ENCODE data around the gene TCF3. TPM values are rescaled to one million over a fixed set of nuclear protein-coding genes. Genes with fewer than 3 reads are reported as not detected.

The TCF3 gene
- total RNA-seq, 1 experiment from 2014 or later: 277 TPM

DNA sequence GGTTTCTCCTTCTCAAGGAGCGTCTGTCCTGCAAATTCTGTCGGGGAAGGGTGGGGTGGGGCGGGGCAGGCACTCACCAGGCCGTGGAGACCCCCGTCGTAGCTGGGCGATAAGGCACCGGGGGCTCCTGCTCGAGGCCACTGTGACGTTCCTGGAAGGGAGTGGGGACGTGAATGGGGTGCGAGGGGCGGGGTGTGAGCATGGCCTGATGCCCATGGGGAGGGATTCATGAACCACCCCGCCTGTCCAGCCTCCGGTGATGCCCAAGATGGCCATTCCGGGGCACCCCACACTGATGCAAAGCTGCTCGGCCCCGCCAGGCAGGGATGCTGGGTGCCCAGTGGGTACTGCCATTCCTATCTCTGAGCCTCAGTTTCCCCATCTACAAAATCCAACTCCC is 32.7 kb downstream of the TCF3 start:
- DNase-seq: peak; percentile 66
- peaks cover 32% of the 10 kb centered on the region for H3K36me3 ChIP-seq (replicated peaks; ENCODE audit: control insufficient read depth, insufficient read depth, low read length)
- H3K4me3 ChIP-seq (ENCODE audit: insufficient read depth, low read depth, low read length): no peak overlapping the region
- H3K27me3 ChIP-seq (ENCODE audit: control insufficient read depth, insufficient read depth, low read length): no peaks in the 10 kb centered on the region

GRCh38 chr19:1619094-1619439 is 33.3 kb downstream of the TCF3 start:
- Histone ChIP-seq H3K4me3 (ENCODE audit: insufficient read depth, low read depth, low read length) (no peak overlapping the region), H3K36me3 (replicated peaks; ENCODE audit: control insufficient read depth, insufficient read depth, low read length) (peaks cover 34% of the 10 kb centered on the region), H3K27me3 (ENCODE audit: control insufficient read depth, insufficient read depth, low read length) (no peaks in the 10 kb centered on the region)
- DNase-seq: no peak

- Histone ChIP-seq H3K27me3 (ENCODE audit: control insufficient read depth, insufficient read depth, low read length) (no peaks in the 10 kb centered on the region), H3K36me3 (replicated peaks; ENCODE audit: control insufficient read depth, insufficient read depth, low read length) (peaks cover 34% of the 10 kb centered on the region), H3K4me3 (ENCODE audit: insufficient read depth, low read depth, low read length) (no peak overlapping the region)
- peak; percentile 96 for DNase-seq
Measured at GRCh38 chr19:1618157-1619093, 34.0 kb downstream of the TCF3 start.

GRCh38 chr19:1616875-1617274 is 35.5 kb downstream of the TCF3 start:
- DNase-seq: no peak
- H3K36me3 ChIP-seq (replicated peaks; ENCODE audit: control insufficient read depth, insufficient read depth, low read length): peaks cover 35% of the 10 kb centered on the region
- H3K27me3 ChIP-seq (ENCODE audit: control insufficient read depth, insufficient read depth, low read length): no peaks in the 10 kb centered on the region
- no peak overlapping the region for H3K4me3 ChIP-seq (ENCODE audit: insufficient read depth, low read depth, low read length)

DNA sequence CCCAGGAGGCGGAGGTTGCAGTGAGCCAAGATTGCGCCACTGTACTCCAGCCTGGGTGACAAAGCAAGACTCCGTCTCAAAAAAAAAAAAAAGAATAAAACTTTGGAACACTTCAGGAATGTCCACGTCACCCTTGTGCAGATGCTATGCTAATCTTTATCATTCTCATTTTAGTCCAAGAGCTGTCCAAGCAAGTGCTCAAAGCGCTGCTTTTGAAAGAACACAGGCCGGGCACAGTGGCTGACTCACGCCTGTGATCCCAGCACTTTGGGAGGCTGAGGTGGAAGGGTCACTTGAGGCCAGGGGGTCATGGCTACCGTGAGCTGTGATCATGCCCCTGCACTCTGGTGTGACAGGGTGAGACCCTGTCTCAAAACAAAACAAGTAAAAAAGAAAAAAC is 36.0 kb downstream of the TCF3 start:
- no peak for DNase-seq
- H3K36me3 ChIP-seq (replicated peaks; ENCODE audit: control insufficient read depth, insufficient read depth, low read length): peaks cover 37% of the 10 kb centered on the region
- no peak overlapping the region for H3K4me3 ChIP-seq (ENCODE audit: insufficient read depth, low read depth, low read length)
- H3K27me3 ChIP-seq (ENCODE audit: control insufficient read depth, insufficient read depth, low read length): no peaks in the 10 kb centered on the region

DNA sequence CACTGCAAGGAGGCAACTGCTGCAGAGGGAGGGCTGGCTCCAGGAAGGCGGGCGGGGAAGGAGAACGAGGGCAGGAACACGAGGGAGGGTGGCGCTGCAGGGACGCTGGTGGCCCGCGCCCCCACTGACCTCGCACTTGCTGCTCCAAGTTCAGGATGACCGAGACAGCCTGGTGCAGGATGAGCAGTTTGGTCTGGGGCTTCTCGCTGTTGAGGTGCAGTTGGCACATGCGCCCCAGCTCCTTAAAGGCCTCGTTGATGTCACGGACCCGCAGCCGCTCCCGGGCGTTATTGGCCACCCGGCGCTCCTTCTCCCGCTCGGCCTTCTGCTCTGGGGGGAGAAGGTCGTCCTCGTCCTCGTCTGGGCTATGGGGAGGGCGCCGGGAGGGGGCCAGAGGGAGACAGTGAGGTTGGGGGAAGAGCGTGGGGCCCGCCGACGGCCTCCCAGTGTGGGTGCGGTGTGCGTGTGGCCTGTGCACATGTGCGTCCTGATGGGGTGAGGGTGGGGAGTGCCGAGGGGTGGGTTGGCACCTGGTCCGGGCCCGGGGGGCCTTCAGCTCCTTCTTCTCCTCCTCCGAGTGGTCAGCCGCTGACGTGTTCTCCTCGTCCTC is 37.2 kb downstream of the TCF3 start:
- H3K36me3 ChIP-seq (replicated peaks; ENCODE audit: control insufficient read depth, insufficient read depth, low read length): peaks cover 37% of the 10 kb centered on the region
- no peak overlapping the region for H3K4me3 ChIP-seq (ENCODE audit: insufficient read depth, low read depth, low read length)
- H3K27me3 ChIP-seq (ENCODE audit: control insufficient read depth, insufficient read depth, low read length): no peaks in the 10 kb centered on the region
- peak; percentile 49 for DNase-seq

GRCh38 chr19:1613808-1614570 is 38.4 kb downstream of the TCF3 start:
- Histone ChIP-seq H3K4me3 (ENCODE audit: insufficient read depth, low read depth, low read length) (no peak overlapping the region), H3K36me3 (replicated peaks; ENCODE audit: control insufficient read depth, insufficient read depth, low read length) (peaks cover 32% of the 10 kb centered on the region), H3K27me3 (ENCODE audit: control insufficient read depth, insufficient read depth, low read length) (no peaks in the 10 kb centered on the region)
- DNase-seq: peak; percentile 52

DNA sequence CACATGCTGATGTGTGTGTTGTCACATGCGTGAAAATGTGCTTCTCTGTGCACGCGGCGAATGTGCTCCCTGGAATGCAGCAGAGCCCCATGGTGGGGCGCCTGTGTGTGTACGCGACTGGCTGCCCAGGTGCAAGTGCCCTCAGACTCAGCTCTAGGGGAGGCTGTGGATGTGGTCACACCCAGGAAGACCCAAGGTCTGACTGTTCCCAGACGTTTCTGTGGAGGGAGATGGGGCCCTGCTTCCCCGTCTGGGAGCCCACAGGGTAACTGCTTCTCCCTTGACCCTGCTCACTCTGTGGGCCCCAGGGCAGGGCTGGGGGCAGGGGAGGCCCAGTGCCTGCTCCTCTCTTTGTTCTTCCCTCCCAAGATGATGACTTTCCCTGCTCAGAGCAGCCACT is 39.3 kb downstream of the TCF3 start:
- no peak overlapping the region for H3K4me3 ChIP-seq (ENCODE audit: insufficient read depth, low read depth, low read length)
- no peaks in the 10 kb centered on the region for H3K27me3 ChIP-seq (ENCODE audit: control insufficient read depth, insufficient read depth, low read length)
- H3K36me3 ChIP-seq (replicated peaks; ENCODE audit: control insufficient read depth, insufficient read depth, low read length): peaks cover 32% of the 10 kb centered on the region
- peak; percentile 44 for DNase-seq

- Histone ChIP-seq H3K36me3 (replicated peaks; ENCODE audit: control insufficient read depth, insufficient read depth, low read length) (peaks cover 32% of the 10 kb centered on the region), H3K4me3 (ENCODE audit: insufficient read depth, low read depth, low read length) (no peak overlapping the region), H3K27me3 (ENCODE audit: control insufficient read depth, insufficient read depth, low read length) (no peaks in the 10 kb centered on the region)
- peak; percentile 46 for DNase-seq
Measured at GRCh38 chr19:1612114-1613086, 40.0 kb downstream of the TCF3 start.

GRCh38 chr19:1611353-1611752 is 41.1 kb downstream of the TCF3 start:
- H3K36me3 ChIP-seq (replicated peaks; ENCODE audit: control insufficient read depth, insufficient read depth, low read length): peaks cover 25% of the 10 kb centered on the region
- DNase-seq: peak; percentile 56
- H3K4me3 ChIP-seq (ENCODE audit: insufficient read depth, low read depth, low read length): no peak overlapping the region
- no peaks in the 10 kb centered on the region for H3K27me3 ChIP-seq (ENCODE audit: control insufficient read depth, insufficient read depth, low read length)

- peaks cover 22% of the 10 kb centered on the region for H3K36me3 ChIP-seq (replicated peaks; ENCODE audit: control insufficient read depth, insufficient read depth, low read length)
- peak; percentile 61 for DNase-seq
- no peak overlapping the region for H3K4me3 ChIP-seq (ENCODE audit: insufficient read depth, low read depth, low read length)
- H3K27me3 ChIP-seq (ENCODE audit: control insufficient read depth, insufficient read depth, low read length): no peaks in the 10 kb centered on the region
Measured at GRCh38 chr19:1610579-1610978, 41.8 kb downstream of the TCF3 start.

GRCh38 chr19:1609680-1610474 is 42.5 kb downstream of the TCF3 start:
- DNase-seq: peak; percentile 64
- H3K27me3 ChIP-seq (ENCODE audit: control insufficient read depth, insufficient read depth, low read length): no peaks in the 10 kb centered on the region
- peaks cover 21% of the 10 kb centered on the region for H3K36me3 ChIP-seq (replicated peaks; ENCODE audit: control insufficient read depth, insufficient read depth, low read length)
- H3K4me3 ChIP-seq (ENCODE audit: insufficient read depth, low read depth, low read length): no peak overlapping the region

GRCh38 chr19:1609103-1609396 is 43.4 kb downstream of the TCF3 start:
- H3K27me3 ChIP-seq (ENCODE audit: control insufficient read depth, insufficient read depth, low read length): no peaks in the 10 kb centered on the region
- no peak overlapping the region for H3K4me3 ChIP-seq (ENCODE audit: insufficient read depth, low read depth, low read length)
- H3K36me3 ChIP-seq (replicated peaks; ENCODE audit: control insufficient read depth, insufficient read depth, low read length): peaks cover 17% of the 10 kb centered on the region
- no peak for DNase-seq

Measured in H7 (cell line).